Measurements from ENCODE around the gene MPRIP.

DNA sequence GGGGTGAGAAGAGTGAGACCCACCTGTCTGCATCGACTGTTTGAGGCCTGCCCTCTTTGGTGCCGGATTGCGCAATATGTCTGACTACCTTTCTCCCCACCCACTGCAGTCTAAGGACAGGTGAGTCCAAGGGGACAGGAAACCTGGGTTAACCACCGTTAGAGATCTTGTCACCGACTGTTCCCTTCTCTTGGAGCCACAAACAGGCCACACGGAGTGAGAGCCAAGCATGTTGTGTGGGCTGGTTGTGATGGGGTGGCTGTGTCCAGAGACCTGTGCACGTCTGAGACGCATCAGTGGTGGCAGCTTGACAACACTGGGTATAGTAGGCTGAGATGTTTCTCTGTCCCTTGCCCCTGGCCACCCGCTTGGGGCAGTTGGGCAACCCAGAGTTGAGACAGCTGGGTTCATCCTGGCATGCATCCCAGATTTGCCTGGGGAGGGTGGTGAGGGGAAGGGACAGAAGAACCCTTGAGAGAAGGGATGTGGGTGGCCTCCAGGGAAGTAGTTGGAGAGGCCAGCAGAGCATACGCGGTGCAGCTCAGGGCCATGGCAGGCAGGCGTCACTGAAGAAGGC is 21.4 kb downstream of the MPRIP start:
- TF ChIP-seq, protein P1, sequence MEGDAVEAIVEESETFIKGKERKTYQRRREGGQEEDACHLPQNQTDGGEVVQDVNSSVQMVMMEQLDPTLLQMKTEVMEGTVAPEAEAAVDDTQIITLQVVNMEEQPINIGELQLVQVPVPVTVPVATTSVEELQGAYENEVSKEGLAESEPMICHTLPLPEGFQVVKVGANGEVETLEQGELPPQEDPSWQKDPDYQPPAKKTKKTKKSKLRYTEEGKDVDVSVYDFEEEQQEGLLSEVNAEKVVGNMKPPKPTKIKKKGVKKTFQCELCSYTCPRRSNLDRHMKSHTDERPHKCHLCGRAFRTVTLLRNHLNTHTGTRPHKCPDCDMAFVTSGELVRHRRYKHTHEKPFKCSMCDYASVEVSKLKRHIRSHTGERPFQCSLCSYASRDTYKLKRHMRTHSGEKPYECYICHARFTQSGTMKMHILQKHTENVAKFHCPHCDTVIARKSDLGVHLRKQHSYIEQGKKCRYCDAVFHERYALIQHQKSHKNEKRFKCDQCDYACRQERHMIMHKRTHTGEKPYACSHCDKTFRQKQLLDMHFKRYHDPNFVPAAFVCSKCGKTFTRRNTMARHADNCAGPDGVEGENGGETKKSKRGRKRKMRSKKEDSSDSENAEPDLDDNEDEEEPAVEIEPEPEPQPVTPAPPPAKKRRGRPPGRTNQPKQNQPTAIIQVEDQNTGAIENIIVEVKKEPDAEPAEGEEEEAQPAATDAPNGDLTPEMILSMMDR (IDR thresholded peaks at IDR 0.05; ENCODE audit: borderline replicate concordance, extremely low read depth, low read length, poor library complexity, severe bottlenecking), result no peak
- TF ChIP-seq EZH2 (IDR thresholded peaks at IDR 0.05; ENCODE audit: borderline replicate concordance, low read depth, low read length, severe bottlenecking), result no peak

All from DND-41 (cell line).